ENCODE measurements around the gene IP6K3. TPM values are rescaled to one million over a fixed set of nuclear protein-coding genes. Genes with fewer than 3 reads are reported as not detected.

IP6K3 gene
- 2.4 and 6.3 TPM in 2 replicates for total RNA-seq

GRCh38 chr6:33746651-33747100 is at the start of gene IP6K3:
IP6K3 (minus strand) TSS chr6:33746905; CDS start chr6:33735476, 11,429 bp downstream.

GRCh38 chr6:33788694-33789549 is 42.2 kb upstream of the IP6K3 start, which contains the start of gene LEMD2:
LEMD2 (minus strand) TSS chr6:33789130; CDS start chr6:33789116, 14 bp downstream.

GRCh38 chr6:33711140-33712129 is 35.3 kb downstream of the IP6K3 start, which contains the start of gene UQCC2:
UQCC2 (minus strand) TSS chr6:33711700; CDS start chr6:33711686, 14 bp downstream.

Small RNA genes within 50 kb of the gene (small RNA-seq; reads per million reads assigned to genes)
- gene MIR3934 = not detected

Other genes with a start within 250 kb of the IP6K3 start
- 11.4 and 33.7 TPM in 2 replicates for gene BAK1, start 166.6 kb downstream of the IP6K3 start, total RNA-seq
- gene ITPR3, start 125.6 kb downstream of the IP6K3 start, total RNA-seq = 32.6 and 64.2 TPM in 2 replicates
- 7.9 and 17.0 TPM in 2 replicates for gene UQCC2, start 35.2 kb downstream of the IP6K3 start, total RNA-seq
- 42.4 and 53.8 TPM in 2 replicates for gene LEMD2, start 42.2 kb upstream of the IP6K3 start, total RNA-seq
- not detected in 2 replicates for gene MLN, start 57.1 kb upstream of the IP6K3 start, total RNA-seq

Data from placental epithelial cell (primary cell).